HL-60/S4 (cell line): ENCODE measurements around the gene RHBDL1.

ENCODE experiments used
- in situ Hi-C: fragments of 300-500 bp; cut with MboI; formaldehyde crosslinking; loops from 2 replicates; pipeline ENCODE4 v1.14.3; 2022; ENCODE audit warnings: low sequenced_read_pairs

Gene RHBDL1

DNA sequence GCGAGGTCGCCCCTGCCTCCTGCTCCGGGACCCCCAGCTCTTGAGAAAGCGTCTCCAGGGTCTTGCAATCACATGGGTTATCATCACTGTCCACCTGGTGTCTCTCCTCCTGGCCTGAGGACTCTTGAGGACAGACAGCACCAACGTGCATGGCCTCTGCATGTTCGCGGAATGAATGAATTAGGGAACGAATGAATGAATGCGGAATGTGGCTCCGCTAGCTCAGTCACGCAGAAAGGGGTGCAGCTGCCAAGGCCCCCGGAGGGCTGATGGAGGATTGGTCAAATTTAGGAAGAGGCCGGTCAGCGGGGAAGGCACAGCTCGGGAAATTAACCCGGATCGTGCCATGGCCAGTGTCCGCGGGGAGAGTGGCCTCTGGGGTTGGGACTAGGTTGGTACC lies 26.9 kb downstream of the RHBDL1 start:
- in situ Hi-C loops = loop anchor here (25.0 kb wide), 1 partner anchor 360 kb away; the partner anchor contains the start of gene SSTR5

DNA sequence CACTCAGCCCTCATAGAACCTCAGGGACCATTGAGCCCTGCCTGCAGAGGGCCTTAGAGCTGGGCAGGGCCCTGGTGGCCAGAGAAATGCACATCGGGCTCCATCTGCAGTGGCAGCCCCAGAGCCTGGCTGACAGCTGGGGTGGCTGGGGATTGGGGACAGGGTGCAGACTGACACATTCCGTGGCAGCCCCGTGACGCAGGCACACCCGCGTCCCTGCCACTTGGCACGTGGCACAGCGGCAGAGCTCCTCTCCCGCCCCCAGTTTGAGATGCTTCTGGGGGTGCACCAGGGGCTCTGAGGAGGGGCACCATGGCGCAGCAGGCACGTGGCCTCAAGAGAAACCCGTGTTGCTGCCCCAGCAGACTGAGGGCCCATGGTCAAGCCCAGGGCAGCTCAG lies 27.9 kb downstream of the RHBDL1 start:
- in situ Hi-C loops = loop anchor here (25.0 kb wide), 1 partner anchor 359 kb away; the partner anchor contains the start of gene SSTR5

DNA sequence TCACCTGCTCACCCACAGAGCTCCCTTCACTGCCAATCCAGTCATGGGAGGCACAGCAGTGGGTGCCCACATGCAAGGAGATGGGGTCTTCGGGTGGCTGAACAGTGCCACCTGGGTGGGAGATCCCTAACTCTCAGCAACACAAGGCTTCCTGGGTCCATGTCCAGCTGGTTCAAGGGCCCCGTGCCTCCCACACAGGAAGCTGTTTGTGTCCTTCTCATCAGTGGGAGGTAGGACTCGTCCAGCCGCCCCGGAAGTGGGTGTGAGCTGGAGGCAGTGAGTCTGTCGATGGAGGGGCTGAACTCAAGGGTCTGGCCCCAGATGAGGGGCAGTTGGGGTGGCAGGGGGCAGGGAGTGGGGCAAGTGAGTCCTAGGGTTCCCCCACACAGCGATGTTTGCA lies 28.6 kb downstream of the RHBDL1 start:
- in situ Hi-C loops = loop anchor here (25.0 kb wide), 1 partner anchor 358 kb away; the partner anchor contains the start of gene SSTR5

DNA sequence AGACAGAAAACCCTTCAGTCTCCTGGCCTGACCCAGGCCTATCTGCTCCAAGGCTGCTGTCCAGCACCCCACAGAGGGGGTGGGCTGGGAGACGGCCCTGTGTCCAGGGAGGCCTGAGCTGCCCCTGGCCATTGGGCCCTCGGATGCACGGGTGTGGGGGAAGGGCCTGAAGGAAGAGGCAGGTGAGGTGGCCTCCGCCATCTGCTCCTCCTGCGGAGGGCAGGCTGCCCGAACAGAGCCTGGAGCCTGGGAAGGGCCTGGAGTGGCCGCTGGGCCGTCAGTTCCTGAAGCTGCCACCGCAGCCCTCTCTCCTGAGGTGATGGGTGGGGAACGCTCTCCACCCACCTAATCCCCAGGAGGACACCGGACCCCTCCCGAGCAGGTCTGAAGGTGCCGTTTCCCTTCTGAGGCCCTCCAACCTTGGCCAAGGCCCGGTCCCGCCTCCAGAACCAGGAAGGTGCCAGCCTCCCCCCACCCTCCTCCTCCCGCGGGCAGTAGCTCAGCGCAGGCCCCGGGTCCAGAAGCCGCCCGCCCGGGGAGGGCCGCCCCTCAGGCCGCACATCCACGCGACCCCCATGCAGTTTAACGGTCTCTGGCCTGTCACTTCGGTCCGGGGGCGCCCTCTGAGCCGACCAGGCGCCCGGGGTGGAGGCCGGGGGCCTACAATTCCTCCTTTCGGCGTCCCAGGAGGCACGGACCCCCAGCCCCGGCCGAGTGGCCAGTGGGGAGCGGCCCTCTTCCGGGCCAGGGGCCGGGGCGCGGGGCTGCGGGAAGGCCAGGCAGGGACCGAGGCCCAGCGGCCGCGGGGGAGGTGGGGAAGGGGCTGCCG lies 29.3 kb downstream of the RHBDL1 start:
- in situ Hi-C loops = loop anchor here (25.0 kb wide), 1 partner anchor 358 kb away; the partner anchor contains the start of gene SSTR5

DNA sequence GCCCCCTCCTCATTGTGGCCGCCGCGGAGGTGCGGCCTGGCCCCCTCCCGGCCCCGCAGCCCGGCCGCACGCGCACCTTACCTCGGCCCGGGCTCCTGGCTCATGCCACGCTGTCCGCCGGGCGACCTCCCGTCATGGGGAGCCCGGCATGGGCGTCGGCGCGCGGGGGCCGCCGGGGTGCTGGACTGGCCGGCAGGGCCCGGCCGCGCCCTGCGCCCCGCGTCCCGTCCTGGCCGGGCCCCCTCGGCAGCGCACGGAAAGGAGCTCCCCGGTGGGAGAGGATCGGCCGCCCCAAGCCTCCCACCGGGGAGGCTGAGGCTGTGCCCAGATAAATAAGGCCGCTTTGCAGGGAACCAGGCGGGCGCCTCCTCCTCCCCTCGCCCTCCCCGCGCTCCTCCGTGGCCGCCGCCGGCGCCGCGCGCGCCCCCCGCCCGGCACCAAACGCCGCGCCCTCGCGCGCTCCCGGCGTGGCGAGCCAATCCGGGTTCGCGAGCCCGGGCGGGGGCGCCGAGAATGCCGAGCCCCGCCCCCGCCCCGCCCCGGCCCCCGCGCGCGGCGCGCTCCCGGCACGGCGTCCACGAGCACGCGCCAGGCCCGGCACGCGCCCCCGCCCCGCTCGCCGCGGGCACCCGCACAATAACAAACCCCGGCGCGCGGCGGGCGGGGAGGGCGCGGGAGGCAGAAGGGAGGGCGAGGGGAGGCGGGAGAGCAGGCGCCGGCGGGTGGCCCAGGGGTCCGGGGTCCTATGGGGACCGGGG lies 30.1 kb downstream of the RHBDL1 start, which contains the start of gene FBXL16:
TSS of gene FBXL16 (minus strand) at position 371 of the 758 bp plus-strand sequence. CDS start 8,396 bp downstream, outside the sequence.
- in situ Hi-C loops = loop anchor here (25.0 kb wide), 1 partner anchor 357 kb away; the partner anchor contains the start of gene SSTR5

DNA sequence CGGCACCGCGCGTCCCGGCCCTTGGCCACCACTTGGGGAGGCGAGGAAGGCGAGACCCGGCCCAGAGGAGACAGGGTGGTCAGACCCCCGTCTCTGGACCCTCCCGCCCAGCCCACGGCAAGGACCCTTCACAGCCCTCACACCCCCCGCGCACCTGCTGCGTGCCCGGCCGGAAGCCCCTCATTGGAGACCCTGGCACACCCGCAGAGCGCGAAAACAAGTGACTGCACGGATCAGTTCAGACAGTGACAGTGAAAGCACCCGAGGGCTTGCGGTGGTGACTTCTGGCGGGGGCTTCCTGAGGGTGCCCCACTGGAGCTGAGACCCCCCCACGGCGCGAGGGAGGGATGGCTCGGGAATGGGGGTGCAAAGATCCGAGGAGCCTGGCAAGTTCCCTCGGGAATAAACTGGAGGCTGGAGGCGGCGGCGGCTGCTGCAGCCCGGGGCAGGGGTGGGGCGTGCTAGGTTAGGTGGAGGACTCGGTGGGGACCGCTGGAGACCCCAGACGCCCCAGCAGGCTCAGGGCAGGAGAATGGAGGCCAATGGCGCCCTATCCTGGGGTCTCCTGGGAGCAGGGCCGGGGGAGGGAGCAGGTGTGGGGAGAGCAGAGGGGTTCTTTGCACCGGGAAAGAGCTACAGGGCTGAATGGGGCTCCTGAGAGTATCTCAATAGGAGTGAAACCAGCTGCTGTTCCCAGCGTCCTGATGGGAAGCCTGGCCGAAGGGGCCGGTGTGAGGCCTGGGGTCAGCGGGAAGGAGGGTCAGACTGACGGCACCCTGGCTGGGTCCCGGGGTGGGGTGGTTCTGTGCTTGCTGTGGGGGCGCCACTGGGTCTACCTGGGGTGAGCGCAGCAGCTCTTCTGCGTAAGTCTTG lies 31.0 kb downstream of the RHBDL1 start:
- in situ Hi-C loops = loop anchor here (25.0 kb wide), 1 partner anchor 356 kb away; the partner anchor contains the start of gene SSTR5

DNA sequence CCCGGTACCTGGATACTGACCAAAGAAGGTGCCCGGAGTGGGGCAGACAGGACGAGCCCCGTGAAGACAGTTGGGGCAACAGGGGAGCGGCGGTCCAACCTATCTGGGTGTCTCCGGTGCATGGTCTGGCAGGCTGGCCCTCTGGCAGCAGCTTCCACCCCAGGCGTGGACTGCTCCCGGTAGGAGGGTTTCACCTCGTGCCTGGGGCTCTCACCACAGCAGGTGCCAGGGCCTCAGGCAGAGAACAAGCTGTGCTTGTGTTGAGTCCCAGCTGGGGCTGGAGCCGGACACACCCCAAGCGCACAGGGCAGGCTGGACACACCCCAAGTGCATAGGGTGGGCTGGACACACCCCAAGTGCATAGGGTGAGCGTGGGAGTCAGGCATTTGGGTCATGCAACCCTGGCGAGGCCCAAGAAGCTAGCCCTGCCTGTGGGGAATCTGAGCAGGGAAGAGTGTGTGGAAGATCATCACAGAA lies 31.6 kb downstream of the RHBDL1 start:
- in situ Hi-C loops = loop anchor here (25.0 kb wide), 1 partner anchor 355 kb away; the partner anchor contains the start of gene SSTR5

DNA sequence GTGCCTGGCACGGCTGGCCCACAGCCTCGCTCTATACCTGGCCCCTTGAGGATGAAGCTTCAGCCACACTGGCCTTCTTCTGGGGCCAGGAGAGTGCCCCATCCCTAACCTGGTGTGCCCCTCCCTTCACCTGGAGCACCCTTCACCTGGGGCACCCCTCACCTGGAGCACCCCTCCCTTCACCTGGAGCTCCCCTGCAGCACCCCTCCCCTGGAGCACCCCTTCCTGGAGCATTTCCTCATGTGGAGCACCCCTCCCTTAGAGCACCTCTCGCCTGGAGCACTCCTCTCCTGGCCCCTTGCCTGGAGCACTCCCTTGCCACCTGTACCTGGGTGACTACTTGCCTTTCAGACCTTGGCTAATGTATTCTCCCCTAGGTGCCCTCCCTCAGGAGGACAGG lies 32.5 kb downstream of the RHBDL1 start:
- in situ Hi-C loops = loop anchor here (25.0 kb wide), 1 partner anchor 354 kb away; the partner anchor contains the start of gene SSTR5

DNA sequence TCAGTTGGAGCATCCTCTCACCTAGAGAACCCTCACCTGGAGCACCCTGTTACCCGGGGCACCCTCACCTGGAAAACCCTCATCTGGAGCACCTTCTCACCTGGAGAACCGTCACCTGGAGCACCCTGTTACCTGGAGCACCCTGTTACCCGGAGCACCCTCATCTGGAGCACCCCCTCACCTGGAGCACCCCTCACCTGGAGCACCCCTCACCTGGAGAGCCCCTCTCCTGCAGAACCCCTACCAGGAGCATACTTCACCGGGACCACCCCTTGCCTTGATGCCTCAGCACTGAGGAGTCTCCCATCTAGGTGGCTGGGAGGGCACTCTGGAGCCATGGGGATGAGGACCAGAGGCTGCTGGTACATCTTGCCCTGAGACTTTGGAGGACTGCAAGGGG lies 33.5 kb downstream of the RHBDL1 start:
- in situ Hi-C loops = loop anchor here (25.0 kb wide), 1 partner anchor 353 kb away; the partner anchor contains the start of gene SSTR5

DNA sequence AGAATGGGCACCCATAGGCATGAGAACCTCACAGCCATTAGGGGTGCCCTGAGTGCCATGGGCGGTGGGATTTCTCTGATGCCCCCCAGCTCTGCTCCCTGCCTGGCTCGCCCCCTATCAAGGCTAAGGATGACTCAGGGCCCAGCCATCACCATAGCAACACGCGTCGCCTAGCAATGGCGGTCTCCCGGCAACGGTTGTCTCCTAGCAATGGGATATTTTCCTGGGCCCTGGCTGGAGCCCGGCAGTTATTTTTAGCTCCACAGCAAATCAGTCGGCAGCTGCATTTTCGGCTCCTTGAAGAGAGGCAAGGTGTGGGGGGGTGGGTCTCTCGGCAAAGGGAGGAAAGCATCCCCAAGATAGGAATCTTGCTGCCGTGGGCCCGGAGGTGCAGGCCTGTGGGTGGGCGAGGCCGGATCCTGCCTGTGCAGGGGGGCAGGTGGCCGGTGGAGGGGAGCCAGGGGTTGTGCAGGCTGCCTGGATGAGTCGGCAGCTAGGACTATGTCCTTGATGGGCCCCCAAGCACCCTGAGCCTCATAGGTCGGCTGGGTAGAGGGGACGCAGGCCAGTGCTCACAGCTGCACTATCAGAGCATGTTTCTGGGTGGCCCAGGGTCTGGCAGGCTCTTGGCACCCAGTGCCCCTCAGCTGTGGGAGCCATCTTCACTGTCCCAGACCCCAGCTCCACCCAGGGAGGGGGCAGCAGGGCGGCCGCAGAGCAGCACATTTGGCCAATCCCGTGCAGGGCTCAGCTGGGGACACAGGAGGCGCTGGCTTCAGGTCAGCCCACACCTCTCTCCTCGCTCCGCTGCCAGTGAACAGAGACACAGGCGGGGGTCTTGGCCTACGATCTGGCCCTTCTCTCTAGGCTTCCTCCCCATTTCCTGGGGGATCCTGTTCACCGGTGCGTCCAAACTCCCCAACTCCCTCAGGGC lies 34.4 kb downstream of the RHBDL1 start:
- in situ Hi-C loops = loop anchor here (5.0 to 25.0 kb wide), 2 partner anchors 77 to 352 kb away; partner anchors contain the start of genes CHTF18, RPUSD1 and SSTR5

DNA sequence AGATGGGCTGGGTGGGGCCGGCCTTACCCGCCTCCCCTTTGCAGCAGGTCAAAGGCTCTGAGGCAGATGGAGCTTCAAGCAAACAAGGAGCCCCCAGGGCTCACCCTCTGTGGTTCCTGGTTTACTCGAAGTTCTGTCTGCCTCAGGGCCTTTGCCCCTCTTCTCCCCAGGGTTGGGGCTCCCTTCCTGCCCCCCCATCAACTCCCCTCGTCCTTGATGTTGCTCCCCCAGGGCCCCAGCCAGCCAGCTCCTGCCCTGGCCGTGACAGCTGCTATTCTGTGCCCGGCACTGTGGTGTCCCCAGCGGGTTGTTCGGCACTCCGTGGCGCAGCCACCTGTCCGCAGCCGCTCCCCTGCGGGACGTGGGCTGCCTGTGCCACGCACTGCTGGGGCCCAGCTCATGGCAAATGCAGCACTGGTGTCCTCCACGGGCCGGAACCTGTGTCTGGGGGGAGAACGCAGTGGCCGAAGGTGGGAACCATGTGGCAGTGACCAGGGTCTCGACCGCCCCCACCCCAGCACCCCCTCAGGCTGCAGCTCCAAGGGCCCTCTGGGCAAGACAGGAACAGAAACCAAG lies 35.1 kb downstream of the RHBDL1 start:
- in situ Hi-C loops = loop anchor here (5.0 to 25.0 kb wide), 2 partner anchors 77 to 352 kb away; partner anchors contain the start of genes CHTF18, RPUSD1 and SSTR5

DNA sequence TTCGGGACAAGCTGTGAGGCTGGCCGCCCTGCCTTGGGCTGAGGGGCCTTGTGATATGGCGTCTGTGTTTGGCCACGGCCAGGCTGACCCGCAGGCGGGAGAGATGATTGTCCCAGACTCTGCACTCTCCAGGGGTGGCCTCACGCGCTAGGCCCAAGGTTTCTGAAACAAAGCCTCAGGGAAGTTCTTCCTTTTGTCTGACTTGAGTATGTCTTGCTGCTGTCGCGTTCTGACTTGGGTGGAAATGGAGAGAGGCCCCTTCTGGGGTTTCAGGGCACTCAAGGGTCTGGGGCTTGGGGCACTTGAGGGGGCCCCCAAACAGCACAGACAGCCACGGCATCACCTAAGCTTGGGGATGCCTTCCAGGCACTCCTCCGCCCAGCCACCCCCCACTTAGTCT lies 35.6 kb downstream of the RHBDL1 start:
- in situ Hi-C loops = loop anchor here (5.0 to 25.0 kb wide), 2 partner anchors 76 to 351 kb away; partner anchors contain the start of genes CHTF18, RPUSD1 and SSTR5

DNA sequence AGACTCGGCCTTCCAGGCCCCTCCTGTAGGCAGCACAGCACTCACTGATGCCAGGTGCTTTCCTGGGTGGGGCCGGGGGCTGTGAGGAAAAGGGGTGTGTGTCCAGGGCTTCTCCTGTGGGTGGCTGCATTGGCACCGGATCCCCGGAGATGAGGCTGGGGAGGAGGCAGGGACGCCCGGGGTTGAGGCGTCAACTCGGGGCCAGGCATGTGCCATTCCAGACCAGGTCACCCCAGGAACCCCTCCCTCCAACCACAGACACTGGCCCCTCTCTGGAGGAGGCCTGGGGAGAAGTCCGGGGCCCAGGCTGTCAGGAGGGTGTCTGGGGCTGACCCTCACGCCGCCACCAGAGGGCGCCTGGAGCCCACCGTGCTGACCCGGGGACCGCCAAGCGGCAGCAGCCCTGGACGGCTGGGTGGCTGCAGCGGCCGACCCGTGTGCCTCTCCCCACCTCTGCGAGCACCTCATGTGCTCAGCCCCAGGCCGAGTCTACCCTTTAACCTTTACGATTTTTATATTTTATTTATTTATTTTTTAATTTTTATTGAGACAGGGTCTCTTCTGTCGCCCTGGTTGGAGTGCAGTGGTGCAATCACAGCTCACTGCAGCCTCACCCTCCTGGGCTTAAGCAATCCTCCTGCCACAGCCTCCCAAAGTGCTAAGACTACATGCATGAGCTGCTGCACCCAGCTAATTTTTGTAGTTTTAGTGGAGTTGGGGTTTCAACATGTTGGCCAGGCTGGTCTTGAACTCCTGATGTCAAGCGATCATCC lies 36.3 kb downstream of the RHBDL1 start:
- in situ Hi-C loops = loop anchor here (5.0 to 25.0 kb wide), 2 partner anchors 76 to 351 kb away; partner anchors contain the start of genes CHTF18, RPUSD1 and SSTR5

DNA sequence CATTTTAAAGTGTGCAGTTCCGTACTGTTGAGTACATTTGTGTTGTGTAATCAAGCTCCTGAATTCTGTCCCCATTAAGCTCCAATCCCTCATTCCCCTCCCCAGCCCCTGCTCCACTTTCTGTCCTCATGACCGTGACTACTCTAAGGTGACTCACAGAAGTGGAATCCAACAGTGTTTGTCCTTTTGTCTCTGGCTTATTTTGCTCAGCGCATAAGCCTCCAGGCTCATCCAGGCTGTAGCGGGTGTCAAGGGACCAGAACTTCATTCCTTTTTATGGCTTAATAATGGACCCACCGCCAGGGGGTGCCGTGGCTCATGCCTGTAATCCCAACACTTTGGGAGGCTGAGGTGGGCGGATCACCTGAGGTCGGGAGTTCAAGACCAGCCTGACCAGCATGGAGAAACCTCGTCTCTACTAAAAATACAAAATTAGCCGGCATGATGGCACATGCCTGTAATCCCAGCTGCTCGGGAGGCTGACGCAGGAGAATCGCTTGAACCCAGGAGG lies 37.3 kb downstream of the RHBDL1 start:
- in situ Hi-C loops = loop anchor here (5.0 to 25.0 kb wide), 2 partner anchors 75 to 350 kb away; partner anchors contain the start of genes CHTF18, RPUSD1 and SSTR5

DNA sequence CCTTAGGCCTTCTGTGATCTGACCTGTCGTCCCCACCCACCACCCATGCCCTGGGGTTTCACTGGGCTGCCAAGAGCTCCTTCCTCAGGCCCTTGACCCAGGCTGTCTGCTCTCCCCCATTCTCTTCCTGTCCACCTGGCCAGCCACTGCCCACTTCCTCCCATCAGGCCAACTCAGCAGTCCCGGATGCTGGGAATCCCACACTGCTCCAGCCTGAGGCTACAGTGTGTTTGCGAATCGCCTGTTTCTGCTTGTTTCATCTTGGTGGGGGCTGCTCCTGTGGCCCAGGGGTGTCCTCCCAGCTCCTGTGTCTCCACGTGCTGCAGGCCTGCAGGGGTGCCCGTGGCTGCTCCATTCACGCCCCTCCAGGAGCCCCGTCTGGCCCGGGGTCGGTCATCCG lies 38.6 kb downstream of the RHBDL1 start:
- in situ Hi-C loops = loop anchor here (5.0 to 25.0 kb wide), 2 partner anchors 73 to 348 kb away; partner anchors contain the start of genes CHTF18, RPUSD1 and SSTR5

DNA sequence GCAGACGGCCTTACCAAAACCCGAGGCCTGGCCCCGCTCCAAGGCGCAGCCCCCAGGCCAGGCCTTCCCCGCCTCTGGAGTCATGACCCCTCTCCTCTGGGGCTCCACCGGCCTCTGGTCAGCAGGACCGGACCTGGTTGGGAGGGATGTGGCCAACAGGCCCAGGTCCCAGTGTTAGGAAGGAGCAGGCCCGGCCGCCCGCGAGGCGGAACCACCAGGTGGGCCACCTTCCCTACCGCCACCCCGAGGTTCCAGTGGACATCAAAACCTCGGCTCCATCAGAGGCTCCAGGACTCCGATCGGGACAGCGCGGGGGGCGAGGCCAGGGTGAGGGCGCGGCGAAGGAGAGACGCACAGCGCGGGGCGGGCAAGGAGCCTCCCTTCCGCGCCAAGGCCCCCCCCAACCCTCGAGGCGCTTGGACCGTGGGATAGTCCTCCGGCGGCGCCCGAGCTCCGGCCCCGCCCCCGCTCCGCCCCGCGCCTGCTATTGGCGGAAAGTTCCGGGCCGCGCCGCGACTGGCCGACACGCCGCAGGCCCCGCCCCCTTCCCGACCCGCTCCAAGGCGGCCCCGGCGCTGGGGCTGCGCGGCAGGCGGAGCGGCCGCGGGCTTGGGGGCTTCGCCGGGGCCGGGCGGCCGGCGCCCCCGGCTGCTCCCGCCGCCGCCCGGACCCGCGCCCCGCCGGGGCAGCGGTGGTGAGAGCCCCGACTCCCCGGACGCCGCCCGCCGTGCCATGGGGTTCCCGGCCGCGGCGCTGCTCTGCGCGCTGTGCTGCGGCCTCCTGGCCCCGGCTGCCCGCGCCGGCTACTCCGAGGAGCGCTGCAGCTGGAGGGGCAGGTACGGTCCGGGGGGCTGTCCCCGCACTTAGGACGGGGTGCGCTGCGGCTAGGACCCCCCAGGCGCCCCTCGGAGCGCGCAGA lies 39.3 kb downstream of the RHBDL1 start, which contains the start of gene METRN:
TSS of gene METRN (plus strand) at position 561 of the 919 bp plus-strand sequence. CDS start at position 733, 172 bp downstream.
- in situ Hi-C loops = loop anchor here (5.0 to 25.0 kb wide), 2 partner anchors 72 to 347 kb away; partner anchors contain the start of genes CHTF18, RPUSD1 and SSTR5
